Esophagus squamous epithelium (tissue), 4 donors: ENCODE results near the gene DLST.

Experiments
- CTCF ChIP-seq, 6 experiments: fragments of 450-650 bp in 4 of 6; fragments of 200-600 bp in 2 of 6; sonication (generic) in 2 of 6; IDR thresholded peaks; one replicate each; pipeline ENCODE4 v1.5.1; 2016 to 2019; ENCODE audit warnings: antibody characterized with exemption in 6 of 6, mild to moderate bottlenecking in 4 of 6, moderate library complexity in 4 of 6
- POLR2A ChIP-seq, 4 donors: fragments of 450-650 bp; IDR thresholded peaks; one replicate each; pipeline ENCODE4 v1.6.1; 2017; ENCODE audit warnings: antibody characterized with exemption in 4 of 4, mild to moderate bottlenecking in 4 of 4, moderate library complexity in 3 of 4

- TF ChIP-seq POLR2A (IDR thresholded peaks at IDR 0.05), result no peak
- TF ChIP-seq CTCF (IDR thresholded peaks at IDR 0.05), result no peak
Observed at GRCh38 chr14:74948228-74949175, 66.8 kb downstream of the DLST start.
